ENCODE data around the gene ARHGAP45.

ARHGAP45 gene

GRCh38 chr19:1054102-1055027 is 12.6 kb upstream of the ARHGAP45 start:
- DNase-seq: no peak

- no peak for DNase-seq
Observed at GRCh38 chr19:1055028-1055425, 11.9 kb upstream of the ARHGAP45 start.

GRCh38 chr19:1055886-1056620 is 10.9 kb upstream of the ARHGAP45 start:
- no peak for DNase-seq

GRCh38 chr19:1057176-1057855 is 9.7 kb upstream of the ARHGAP45 start:
- no peak for DNase-seq

GRCh38 chr19:1058112-1058511 is 8.9 kb upstream of the ARHGAP45 start:
- DNase-seq: no peak

GRCh38 chr19:1060689-1061088 is 6.3 kb upstream of the ARHGAP45 start:
- DNase-seq: no peak

GRCh38 chr19:1061987-1062386 is 5.0 kb upstream of the ARHGAP45 start:
- no peak for DNase-seq

GRCh38 chr19:1062387-1063029 is 4.5 kb upstream of the ARHGAP45 start:
- peak in 1 of 56 donors; percentile 62 for DNase-seq

GRCh38 chr19:1063030-1063908 is 3.7 kb upstream of the ARHGAP45 start:
- peak in 1 of 56 donors; percentile 65 for DNase-seq

- no peak for DNase-seq
Observed at GRCh38 chr19:1063909-1064660, 2.9 kb upstream of the ARHGAP45 start.

GRCh38 chr19:1064661-1065605 is 2.0 kb upstream of the ARHGAP45 start:
- peak in 8 of 56 donors; percentile 13 to 35 (median 22) for DNase-seq

GRCh38 chr19:1065606-1066109 is 1.3 kb upstream of the ARHGAP45 start:
- DNase-seq: no peak

GRCh38 chr19:1066251-1066747 is 668 bp upstream of the ARHGAP45 start:
- DNase-seq: no peak

- DNase-seq: no peak
Observed at GRCh38 chr19:1067341-1067957, 482 bp downstream of the ARHGAP45 start.

- peak in 4 of 56 donors; percentile 8 to 23 (median 16) for DNase-seq
Observed at GRCh38 chr19:1068009-1069001, 1.3 kb downstream of the ARHGAP45 start.

All from amygdala (tissue), 56 donors.